HCT116 (cell line): ENCODE measurements around the gene CHCHD3. TPM values are rescaled to one million over a fixed set of nuclear protein-coding genes. Genes with fewer than 3 reads are reported as not detected.

Source experiments
- ATAC-seq: fragments of 200-7000 bp; cut with Tn5 transposase; 2 replicates; pipeline ENCODE4 v1.9.1; 2020; ENCODE audit warnings: mild to moderate bottlenecking, moderate library complexity
- BruUV-seq: library from RNA; stranded (reverse); fragments of 400-500 nt; replicated peaks from 2 replicates; lab custom pipeline; 2021; lab: Mats Ljungman, UMichigan
- CTCF ChIA-PET: fragments of 300-600 bp; sonication (Branson Sonifier 250); formaldehyde crosslinking; loops from one replicate; lab custom pipeline; 2021; ENCODE audit warnings: antibody characterized with exemption; lab: Charles Lee
- POLR2A ChIA-PET: fragments of 300-600, 350-600 bp; sonication (Branson Sonifier 250); formaldehyde crosslinking; loops from one replicate; lab custom pipeline; 2021; ENCODE audit warnings: antibody characterized with exemption; lab: Charles Lee
- RAD21 ChIA-PET, 2 experiments: fragments of 300-600 bp; sonication (Branson Sonifier 250); formaldehyde crosslinking; loops; one replicate each; lab custom pipeline; 2023; ENCODE audit warnings: low total read pairs in 2 of 2; ENCODE audit not compliant: uncharacterized antibody in 2 of 2, unreplicated experiment in 2 of 2, low non-redundant PET in 1 of 2; lab: Charles Lee
- DNase-seq: peaks from one replicate; pipeline ENCODE4 v3.0.0-alpha.2; 2010; ENCODE audit warnings: low read depth, low spot score
- H2AFZ ChIP-seq: fragments of 200-600 bp; shearing (Covaris generic), sonication (generic); 2 replicates; pipeline ENCODE4 v1.6.1; 2017; ENCODE audit warnings: low read depth, mixed run types, mixed read lengths, antibody characterized with exemption, low read length; ENCODE audit not compliant: poor library complexity, severe bottlenecking
- H3K27ac ChIP-seq: 2 replicates; pipeline ENCODE4 v1.5.1; 2012; ENCODE audit warnings: low read depth, low read length
- H3K27me3 ChIP-seq: fragments of 200-600 bp; sonication (generic); 2 replicates; pipeline ENCODE4 v1.6.1; 2016; ENCODE audit warnings: mixed run types, low read length, mixed read lengths; ENCODE audit not compliant: insufficient read depth
- H3K36me3 ChIP-seq, 2 experiments: fragments of 200-500 bp in 1 of 2; fragments of 200-600 bp in 1 of 2; sonication (Bioruptor generic) in 1 of 2; sonication (generic) in 1 of 2; 2 replicates each; pipeline versions ENCODE4 v1.5.1 to v1.6.1; 2014 to 2016; ENCODE audit warnings: low read length in 2 of 2, inconsistent platforms in 1 of 2, mixed read lengths in 1 of 2, mixed run types in 1 of 2; ENCODE audit not compliant: insufficient read depth in 2 of 2, control insufficient read depth in 1 of 2
- H3K4me1 ChIP-seq, 2 experiments: fragments of 200-600 bp in 1 of 2; sonication (generic) in 1 of 2; 2 replicates each; pipeline versions ENCODE4 v1.5.1 to v1.6.1; 2012 to 2017; ENCODE audit warnings: low read length in 2 of 2, inconsistent platforms in 1 of 2, mild to moderate bottlenecking in 1 of 2, mixed read lengths in 1 of 2, mixed run types in 1 of 2, moderate library complexity in 1 of 2; ENCODE audit not compliant: insufficient read depth in 2 of 2, control insufficient read depth in 1 of 2
- H3K4me2 ChIP-seq: fragments of 200-600 bp; sonication (generic); 2 replicates; pipeline ENCODE4 v1.6.1; 2017; ENCODE audit warnings: mixed run types, low read length, mixed read lengths
- H3K4me3 ChIP-seq, 2 experiments: fragments of 200-600 bp in 1 of 2; sonication (generic) in 1 of 2; replicated peaks in 1 of 2; 2 replicates each; pipeline ENCODE4 v1.5.1; 2011 to 2016; ENCODE audit warnings: low read length in 2 of 2, control low read depth in 1 of 2, low read depth in 1 of 2, mild to moderate bottlenecking in 1 of 2, mixed read lengths in 1 of 2, mixed run types in 1 of 2
- H3K79me2 ChIP-seq: fragments of 200-600 bp; sonication (generic); 2 replicates; pipeline ENCODE4 v1.6.1; 2017; ENCODE audit warnings: mild to moderate bottlenecking, mixed run types, low read length, moderate library complexity, mixed read lengths; ENCODE audit not compliant: insufficient read depth
- H3K9ac ChIP-seq: fragments of 200-600 bp; sonication (generic); 2 replicates; pipeline ENCODE4 v1.6.1; 2016; ENCODE audit warnings: low read length, mixed read lengths
- H3K9me2 ChIP-seq: fragments of 200-600 bp; sonication (generic), shearing (Covaris generic); 2 replicates; pipeline ENCODE4 v1.6.1; 2017; ENCODE audit warnings: mixed run types, mild to moderate bottlenecking, moderate library complexity; ENCODE audit not compliant: insufficient read depth
- H3K9me3 ChIP-seq, 2 experiments: fragments of 200-500 bp in 1 of 2; fragments of 200-600 bp in 1 of 2; sonication (Bioruptor generic) in 1 of 2; sonication (generic) in 1 of 2; 2 replicates each; pipeline ENCODE4 v1.6.1; 2014 to 2017; ENCODE audit warnings: low read length in 2 of 2, mixed read lengths in 2 of 2, inconsistent platforms in 1 of 2, low read depth in 1 of 2, mild to moderate bottlenecking in 1 of 2, mixed run types in 1 of 2, moderate library complexity in 1 of 2; ENCODE audit not compliant: control insufficient read depth in 1 of 2, insufficient read depth in 1 of 2
- H4K20me1 ChIP-seq: fragments of 200-600 bp; sonication (generic), shearing (Covaris generic); 2 replicates; pipeline ENCODE4 v1.6.1; 2017; ENCODE audit warnings: mixed run types, mild to moderate bottlenecking, moderate library complexity; ENCODE audit not compliant: insufficient read depth
- CBX3 ChIP-seq: IDR thresholded peaks from 2 replicates; pipeline ENCODE4 v1.6.1; 2012; ENCODE audit warnings: low read depth
- EGR1 ChIP-seq: IDR thresholded peaks from 2 replicates; pipeline ENCODE4 v1.6.1; 2012; ENCODE audit warnings: low read depth
- EZH2 ChIP-seq: fragments of 200-600 bp; sonication (generic); IDR thresholded peaks from 2 replicates; pipeline ENCODE4 v1.6.1; 2017; ENCODE audit warnings: antibody characterized with exemption, mixed run types
- EZH2phosphoT487 ChIP-seq: fragments of 200-600 bp; IDR thresholded peaks from 2 replicates; pipeline ENCODE4 v1.6.1; 2018; ENCODE audit warnings: antibody characterized with exemption, borderline replicate concordance
- POLR2A ChIP-seq: IDR thresholded peaks from 2 replicates; pipeline ENCODE4 v1.7.0; 2011; ENCODE audit warnings: borderline replicate concordance; ENCODE audit not compliant: insufficient read depth, insufficient read length; ENCODE audit errors: extremely low read depth
- POLR2AphosphoS5 ChIP-seq: IDR thresholded peaks from 2 replicates; pipeline ENCODE4 v1.6.1; 2011; ENCODE audit warnings: mild to moderate bottlenecking, low read depth, low read length, moderate library complexity
- RAD21 ChIP-seq: IDR thresholded peaks from 2 replicates; pipeline ENCODE4 v1.6.1; 2012; ENCODE audit warnings: low read depth, mild to moderate bottlenecking
- SIN3A ChIP-seq: IDR thresholded peaks from 2 replicates; pipeline ENCODE4 v1.6.1; 2012; ENCODE audit warnings: low read depth
- SP1 ChIP-seq: IDR thresholded peaks from 2 replicates; pipeline ENCODE4 v1.6.1; 2012; ENCODE audit warnings: low read depth
- TCF7L2 ChIP-seq: IDR thresholded peaks from 2 replicates; pipeline ENCODE4 v1.7.0; 2011; ENCODE audit warnings: borderline replicate concordance, inconsistent platforms; ENCODE audit not compliant: insufficient read depth, insufficient read length; ENCODE audit errors: extremely low read depth
- YY1 ChIP-seq: IDR thresholded peaks from 2 replicates; pipeline ENCODE4 v1.6.1; 2011; ENCODE audit warnings: low read length, low read depth, moderate library complexity, mild to moderate bottlenecking; ENCODE audit not compliant: insufficient replicate concordance; ENCODE audit errors: extremely low read depth
- ZFX ChIP-seq: fragments of 450-650 bp; IDR thresholded peaks from 2 replicates; pipeline ENCODE4 v1.6.1; 2017
- ZNF274 ChIP-seq: fragments of 200-500 bp; sonication (Bioruptor generic); IDR thresholded peaks from 2 replicates; pipeline ENCODE4 v1.6.1; 2014; ENCODE audit warnings: mild to moderate bottlenecking, low read depth, low read length, inconsistent platforms
- intact Hi-C: fragments of 100-400 bp; cut with micrococcal nuclease; formaldehyde crosslinking; loops from 2 replicates; pipeline ENCODE4 v1.10.0; 2022
- total RNA-seq: library from RNA; stranded (reverse); gene quantifications from one replicate; pipeline ENCODE4 v1.2.1, GENCODE V29; 2021; ENCODE audit not compliant: unreplicated experiment
- TF ChIP-seq, protein P1 (sequence below): IDR thresholded peaks from 2 replicates; pipeline ENCODE4 v1.6.1; 2012
- TF ChIP-seq, protein P2 (sequence below): IDR thresholded peaks from 2 replicates; pipeline ENCODE4 v1.6.1; 2011; ENCODE audit warnings: mild to moderate bottlenecking, low read length, moderate library complexity; ENCODE audit not compliant: insufficient replicate concordance; ENCODE audit errors: extremely low read depth
- TF ChIP-seq, protein P3 (sequence below): IDR thresholded peaks from 2 replicates; pipeline ENCODE4 v1.6.1; 2012
- TF ChIP-seq, protein P4 (sequence below), 3 experiments: fragments of 200-600 bp in 1 of 3; sonication (generic) in 1 of 3; IDR thresholded peaks in 2 of 3; conservative IDR thresholded peaks in 1 of 3; 2 replicates each; pipeline ENCODE4 v1.5.1; 2012 to 2017; ENCODE audit warnings: low read depth in 2 of 3, low read length in 2 of 3, antibody characterized with exemption in 1 of 3, borderline replicate concordance in 1 of 3, control low read depth in 1 of 3, mild to moderate bottlenecking in 1 of 3, mixed read lengths in 1 of 3, mixed run types in 1 of 3, moderate library complexity in 1 of 3; ENCODE audit not compliant: insufficient read depth in 1 of 3

The CHCHD3 gene
- total RNA-seq, 1 experiment from 2014 or later = 73.5 TPM

DNA sequence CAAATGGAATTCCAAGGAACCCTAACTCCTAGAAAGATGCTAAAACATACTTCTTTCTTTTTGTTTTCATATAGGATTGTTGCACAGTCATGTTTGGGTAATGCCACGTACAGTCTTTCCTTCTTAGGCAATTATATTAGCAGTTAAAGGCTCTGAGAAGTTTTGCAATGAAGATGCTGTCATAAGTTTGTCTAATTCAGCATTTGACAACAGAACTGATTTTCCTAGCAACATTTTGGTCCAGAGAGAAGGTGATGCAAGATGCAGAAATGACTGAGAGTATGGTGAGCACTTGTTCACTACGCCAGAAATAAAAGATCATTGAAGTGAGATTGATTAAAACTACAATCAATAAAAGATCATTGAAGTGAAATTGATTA lies 321.7 kb downstream of the CHCHD3 start:
- Histone ChIP-seq H3K79me2 (no peaks in the 10 kb centered on the region), H3K4me3 (no peak overlapping the region), H3K9me2 (no peaks in the 10 kb centered on the region), H3K4me2 (no peak overlapping the region), H3K9me3 (no peaks in the 10 kb centered on the region), H3K36me3 (no peaks in the 10 kb centered on the region), H3K4me1 (no peaks in the 10 kb centered on the region), H3K9ac (no peak overlapping the region), H4K20me1 (no peaks in the 10 kb centered on the region), H2AFZ (no peak overlapping the region), H3K27ac (no peak overlapping the region), H3K27me3 (no peaks in the 10 kb centered on the region)
- intact Hi-C loops = no loop called here
- ATAC-seq = no peak
- DNase-seq = no peak
- RAD21 ChIA-PET = no interaction called here
- BruUV-seq = no TSS peak
- TF ChIP-seq TCF7L2 = no peak
- POLR2A ChIA-PET = no interaction called here
- CTCF ChIA-PET = no interaction called here

DNA sequence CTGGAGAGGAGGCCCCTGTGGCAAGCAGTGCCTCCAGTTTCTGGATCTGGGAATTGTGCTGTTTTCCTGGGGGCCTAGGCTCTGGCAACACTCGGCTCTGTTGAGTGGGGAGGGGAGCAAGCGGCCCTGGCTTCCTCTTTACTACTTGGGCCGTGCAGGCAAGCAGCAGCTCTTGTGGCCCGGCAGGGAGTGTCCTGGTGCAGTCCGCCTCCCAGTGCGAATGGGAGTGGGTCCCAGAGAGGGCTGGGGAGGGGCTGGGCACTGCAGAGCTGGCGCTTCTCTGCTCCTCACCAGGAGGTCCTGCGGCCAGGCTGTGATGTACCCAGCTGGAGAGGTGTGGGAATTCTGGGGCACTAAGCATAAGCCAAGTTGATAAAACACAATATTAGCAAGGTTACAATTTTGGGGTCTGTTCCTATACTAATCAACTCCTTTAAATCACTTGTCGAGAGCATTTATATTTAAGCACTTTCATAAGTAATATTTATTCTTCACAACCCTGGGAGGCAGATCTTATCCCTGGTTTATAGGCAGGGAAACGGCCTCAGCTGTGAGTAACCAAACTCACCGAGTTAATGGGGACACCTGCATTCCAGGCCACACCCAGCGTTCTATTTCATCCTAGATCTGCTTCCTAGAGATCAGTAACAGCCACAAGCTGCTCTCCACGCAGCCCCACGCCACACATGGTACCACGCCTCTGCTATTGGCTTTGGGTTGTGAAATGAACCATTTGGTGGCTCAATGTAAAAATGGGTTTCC lies 322.2 kb downstream of the CHCHD3 start:
- H3K9ac ChIP-seq = no peak overlapping the region
- TF ChIP-seq SIN3A = no peak
- TF ChIP-seq YY1 = no peak
- no peak for TF ChIP-seq ZNF274
- no peak for TF ChIP-seq EZH2phosphoT487
- no peak for TF ChIP-seq EGR1
- TF ChIP-seq EZH2 = no peak
- TF ChIP-seq, protein P1, sequence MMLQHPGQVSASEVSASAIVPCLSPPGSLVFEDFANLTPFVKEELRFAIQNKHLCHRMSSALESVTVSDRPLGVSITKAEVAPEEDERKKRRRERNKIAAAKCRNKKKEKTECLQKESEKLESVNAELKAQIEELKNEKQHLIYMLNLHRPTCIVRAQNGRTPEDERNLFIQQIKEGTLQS = no peak
- TF ChIP-seq CBX3 = no peak
- TF ChIP-seq, protein P2, sequence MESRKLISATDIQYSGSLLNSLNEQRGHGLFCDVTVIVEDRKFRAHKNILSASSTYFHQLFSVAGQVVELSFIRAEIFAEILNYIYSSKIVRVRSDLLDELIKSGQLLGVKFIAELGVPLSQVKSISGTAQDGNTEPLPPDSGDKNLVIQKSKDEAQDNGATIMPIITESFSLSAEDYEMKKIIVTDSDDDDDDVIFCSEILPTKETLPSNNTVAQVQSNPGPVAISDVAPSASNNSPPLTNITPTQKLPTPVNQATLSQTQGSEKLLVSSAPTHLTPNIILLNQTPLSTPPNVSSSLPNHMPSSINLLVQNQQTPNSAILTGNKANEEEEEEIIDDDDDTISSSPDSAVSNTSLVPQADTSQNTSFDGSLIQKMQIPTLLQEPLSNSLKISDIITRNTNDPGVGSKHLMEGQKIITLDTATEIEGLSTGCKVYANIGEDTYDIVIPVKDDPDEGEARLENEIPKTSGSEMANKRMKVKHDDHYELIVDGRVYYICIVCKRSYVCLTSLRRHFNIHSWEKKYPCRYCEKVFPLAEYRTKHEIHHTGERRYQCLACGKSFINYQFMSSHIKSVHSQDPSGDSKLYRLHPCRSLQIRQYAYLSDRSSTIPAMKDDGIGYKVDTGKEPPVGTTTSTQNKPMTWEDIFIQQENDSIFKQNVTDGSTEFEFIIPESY = no peak
- TF ChIP-seq, protein P3, sequence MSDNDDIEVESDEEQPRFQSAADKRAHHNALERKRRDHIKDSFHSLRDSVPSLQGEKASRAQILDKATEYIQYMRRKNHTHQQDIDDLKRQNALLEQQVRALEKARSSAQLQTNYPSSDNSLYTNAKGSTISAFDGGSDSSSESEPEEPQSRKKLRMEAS = no peak
- no peak for TF ChIP-seq POLR2AphosphoS5
- no peak for TF ChIP-seq SP1
- no peak for TF ChIP-seq RAD21
- no peak for TF ChIP-seq POLR2A
- no peak for TF ChIP-seq ZFX
- TF ChIP-seq, protein P4, sequence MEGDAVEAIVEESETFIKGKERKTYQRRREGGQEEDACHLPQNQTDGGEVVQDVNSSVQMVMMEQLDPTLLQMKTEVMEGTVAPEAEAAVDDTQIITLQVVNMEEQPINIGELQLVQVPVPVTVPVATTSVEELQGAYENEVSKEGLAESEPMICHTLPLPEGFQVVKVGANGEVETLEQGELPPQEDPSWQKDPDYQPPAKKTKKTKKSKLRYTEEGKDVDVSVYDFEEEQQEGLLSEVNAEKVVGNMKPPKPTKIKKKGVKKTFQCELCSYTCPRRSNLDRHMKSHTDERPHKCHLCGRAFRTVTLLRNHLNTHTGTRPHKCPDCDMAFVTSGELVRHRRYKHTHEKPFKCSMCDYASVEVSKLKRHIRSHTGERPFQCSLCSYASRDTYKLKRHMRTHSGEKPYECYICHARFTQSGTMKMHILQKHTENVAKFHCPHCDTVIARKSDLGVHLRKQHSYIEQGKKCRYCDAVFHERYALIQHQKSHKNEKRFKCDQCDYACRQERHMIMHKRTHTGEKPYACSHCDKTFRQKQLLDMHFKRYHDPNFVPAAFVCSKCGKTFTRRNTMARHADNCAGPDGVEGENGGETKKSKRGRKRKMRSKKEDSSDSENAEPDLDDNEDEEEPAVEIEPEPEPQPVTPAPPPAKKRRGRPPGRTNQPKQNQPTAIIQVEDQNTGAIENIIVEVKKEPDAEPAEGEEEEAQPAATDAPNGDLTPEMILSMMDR (IDR thresholded peaks at IDR 0.05 in 2 of 3, conservative IDR thresholded peaks at IDR 0.05 in 1 of 3; ENCODE audit: borderline replicate concordance in 1 of 3, insufficient read depth in 1 of 3, low read depth in 2 of 3, low read length in 2 of 3) = no peak

More for the DNA sequence above, 322.2 kb downstream of the CHCHD3 start:
- H3K4me2 ChIP-seq = no peak overlapping the region
- H3K4me1 ChIP-seq = no peaks in the 10 kb centered on the region
- intact Hi-C loops = no loop called here
- H3K9me2 ChIP-seq = no peaks in the 10 kb centered on the region
- H2AFZ ChIP-seq = no peak overlapping the region
- no peaks in the 10 kb centered on the region for H3K9me3 ChIP-seq
- H4K20me1 ChIP-seq = no peaks in the 10 kb centered on the region
- ATAC-seq = no peak
- no peaks in the 10 kb centered on the region for H3K79me2 ChIP-seq
- BruUV-seq = no TSS peak
- no peaks in the 10 kb centered on the region for H3K27me3 ChIP-seq
- no peaks in the 10 kb centered on the region for H3K36me3 ChIP-seq
- POLR2A ChIA-PET = no interaction called here
- H3K4me3 ChIP-seq = no peak overlapping the region
- CTCF ChIA-PET = no interaction called here
- no peak for DNase-seq
- H3K27ac ChIP-seq = no peak overlapping the region
- RAD21 ChIA-PET = no interaction called here
